H1 (cell line): ENCODE measurements around the gene LIPI. TPM values are rescaled to one million over a fixed set of nuclear protein-coding genes. Genes with fewer than 3 reads are reported as not detected.

Experiments
- CTCF ChIA-PET: fragments of 300-600 bp; sonication (Branson Sonifier 250); formaldehyde crosslinking; loops from one replicate; lab custom pipeline; 2021; ENCODE audit not compliant: partially characterized antibody; lab: Charles Lee
- POLR2A ChIA-PET: fragments of 300-600 bp; sonication (Branson Sonifier 250); formaldehyde crosslinking; loops from one replicate; lab custom pipeline; 2021; ENCODE audit warnings: inconsistent platforms; ENCODE audit not compliant: partially characterized antibody; lab: Charles Lee
- DNase-seq, 2 experiments: peaks; one replicate each; pipeline versions ENCODE4 v3.0.0 to v3.0.0-alpha.2; 2010 to 2022; ENCODE audit warnings: low spot score in 2 of 2, low read depth in 1 of 2, mixed read lengths in 1 of 2
- FAIRE-seq: peaks from 2 replicates; lab custom pipeline; 2011; peaks lifted over from hg19 to GRCh38; lab: Jason Lieb, UNC
- H2AFZ ChIP-seq: 2 replicates; pipeline ENCODE4 v1.8.1; 2012; ENCODE audit warnings: low read length, inconsistent platforms
- H2AK5ac ChIP-seq: 2 replicates; pipeline ENCODE4 v1.6.1; 2013; ENCODE audit warnings: low read depth, low read length
- H2BK120ac ChIP-seq: replicated peaks from 2 replicates; pipeline ENCODE3; 2013; ENCODE audit warnings: low read depth, low read length, inconsistent platforms
- H2BK12ac ChIP-seq: 2 replicates; pipeline ENCODE4 v1.6.1; 2013; ENCODE audit warnings: low read depth, low read length
- H2BK15ac ChIP-seq: 2 replicates; pipeline ENCODE4 v1.6.1; 2013; ENCODE audit warnings: low read length
- H2BK20ac ChIP-seq: 2 replicates; pipeline ENCODE4 v1.6.1; 2013; ENCODE audit warnings: low read length
- H2BK5ac ChIP-seq: 2 replicates; pipeline ENCODE4 v1.6.1; 2013; ENCODE audit warnings: low read depth, low read length
- H3K14ac ChIP-seq: 2 replicates; pipeline ENCODE4 v1.6.1; 2013; ENCODE audit warnings: inconsistent platforms; ENCODE audit not compliant: insufficient read length
- H3K18ac ChIP-seq: 2 replicates; pipeline ENCODE4 v1.6.1; 2013; ENCODE audit warnings: low read length; ENCODE audit errors: extremely low read depth
- H3K23ac ChIP-seq: 2 replicates; pipeline ENCODE4 v1.6.1; 2013; ENCODE audit warnings: inconsistent platforms; ENCODE audit not compliant: insufficient read length
- H3K23me2 ChIP-seq: 2 replicates; pipeline ENCODE4 v1.6.1; 2013; ENCODE audit warnings: low read depth, low read length
- H3K27ac ChIP-seq: 2 replicates; pipeline ENCODE4 v1.6.1; 2011; ENCODE audit warnings: low read depth, low read length, inconsistent platforms
- H3K27me3 ChIP-seq, 4 experiments: replicated peaks in 1 of 4; 1 replicate in 1 of 4; 2 replicates in 3 of 4; pipeline versions ENCODE4 v1.6.1 to v1.8.1; 2011 to 2013; ENCODE audit warnings: low read length in 3 of 4, mild to moderate bottlenecking in 3 of 4, inconsistent platforms in 2 of 4, mixed read lengths in 2 of 4, moderate library complexity in 1 of 4; ENCODE audit not compliant: control insufficient read depth in 3 of 4, insufficient read depth in 3 of 4; ENCODE audit errors: extremely low read depth in 1 of 4
- H3K36me3 ChIP-seq, 4 experiments: 2 replicates each; pipeline versions ENCODE4 v1.6.1 to v1.8.1; 2011 to 2013; ENCODE audit warnings: mild to moderate bottlenecking in 4 of 4, low read length in 3 of 4, moderate library complexity in 2 of 4, control low read depth in 1 of 4, inconsistent platforms in 1 of 4; ENCODE audit not compliant: insufficient read depth in 4 of 4, control insufficient read depth in 2 of 4
- H3K4ac ChIP-seq: replicated peaks from 2 replicates; pipeline ENCODE3; 2013; ENCODE audit warnings: low read length, low read depth, mixed read lengths, inconsistent platforms; ENCODE audit not compliant: insufficient read length
- H3K4me1 ChIP-seq, 4 experiments: replicated peaks in 1 of 4; 1 replicate in 1 of 4; 2 replicates in 3 of 4; pipeline versions ENCODE4 v1.6.1 to v1.8.1; 2011 to 2013; ENCODE audit warnings: low read length in 3 of 4, inconsistent platforms in 2 of 4, mixed read lengths in 1 of 4; ENCODE audit not compliant: insufficient read depth in 4 of 4, control insufficient read depth in 3 of 4
- H3K4me2 ChIP-seq, 2 experiments: 2 replicates each; pipeline versions ENCODE4 v1.6.1 to v1.8.1; 2011 to 2013; ENCODE audit warnings: low read depth in 2 of 2, low read length in 2 of 2, control low read depth in 1 of 2, inconsistent platforms in 1 of 2, mild to moderate bottlenecking in 1 of 2; ENCODE audit not compliant: insufficient read depth in 1 of 2
- H3K4me3 ChIP-seq, 4 experiments: fragments of 200-600, 300-600 bp in 1 of 4; sonication (generic), shearing (Covaris generic), sonication (Bioruptor Twin) in 1 of 4; 2 replicates each; pipeline versions ENCODE4 v1.5.1 to v1.8.1; 2011 to 2016; ENCODE audit warnings: low read length in 4 of 4, low read depth in 3 of 4, control low read depth in 2 of 4, inconsistent platforms in 2 of 4, mild to moderate bottlenecking in 2 of 4, mixed read lengths in 1 of 4, moderate library complexity in 1 of 4; ENCODE audit not compliant: insufficient read depth in 2 of 4; ENCODE audit errors: extremely low read depth in 1 of 4
- H3K56ac ChIP-seq: replicated peaks from 2 replicates; pipeline ENCODE3; 2013; ENCODE audit warnings: low read depth, mild to moderate bottlenecking, mixed read lengths, low read length, inconsistent platforms; ENCODE audit not compliant: insufficient read length
- H3K79me1 ChIP-seq: 2 replicates; pipeline ENCODE4 v1.6.1; 2013; ENCODE audit warnings: low read depth, low read length, control low read depth
- H3K79me2 ChIP-seq, 2 experiments: 2 replicates each; pipeline versions ENCODE4 v1.6.1 to v1.8.1; 2012 to 2013; ENCODE audit warnings: low read length in 2 of 2, mild to moderate bottlenecking in 2 of 2, inconsistent platforms in 1 of 2; ENCODE audit not compliant: insufficient read depth in 2 of 2, control insufficient read depth in 1 of 2
- H3K9ac ChIP-seq, 4 experiments: replicated peaks in 1 of 4; 1 replicate in 1 of 4; 2 replicates in 3 of 4; pipeline versions ENCODE4 v1.6.1 to v1.8.1; 2011 to 2013; ENCODE audit warnings: low read depth in 3 of 4, low read length in 3 of 4, control low read depth in 2 of 4, mild to moderate bottlenecking in 2 of 4, moderate library complexity in 2 of 4, inconsistent platforms in 1 of 4; ENCODE audit errors: extremely low read depth in 1 of 4
- H3K9me3 ChIP-seq, 2 experiments: 2 replicates each; pipeline versions ENCODE4 v1.6.1 to v1.8.1; 2012 to 2013; ENCODE audit warnings: mild to moderate bottlenecking in 2 of 2, moderate library complexity in 2 of 2, control low read depth in 1 of 2, inconsistent platforms in 1 of 2, low read depth in 1 of 2, low read length in 1 of 2, mixed read lengths in 1 of 2; ENCODE audit not compliant: insufficient read depth in 2 of 2
- H4K20me1 ChIP-seq, 2 experiments: replicated peaks in 1 of 2; 2 replicates each; pipeline versions ENCODE3 to v1.8.1; 2011 to 2013; ENCODE audit warnings: inconsistent platforms in 2 of 2, low read length in 2 of 2, mild to moderate bottlenecking in 1 of 2; ENCODE audit not compliant: insufficient read depth in 2 of 2, control insufficient read depth in 1 of 2
- H4K5ac ChIP-seq: 2 replicates; pipeline ENCODE4 v1.6.1; 2013; ENCODE audit warnings: low read length, low read depth, mixed read lengths, inconsistent platforms; ENCODE audit not compliant: insufficient read length
- H4K8ac ChIP-seq: 2 replicates; pipeline ENCODE4 v1.8.0; 2013; ENCODE audit warnings: mild to moderate bottlenecking, moderate library complexity, low read length, inconsistent platforms; ENCODE audit not compliant: insufficient read depth; ENCODE audit errors: extremely low read depth
- H4K91ac ChIP-seq: replicated peaks from 2 replicates; pipeline ENCODE3; 2013; ENCODE audit warnings: low read length, mixed read lengths, inconsistent platforms; ENCODE audit not compliant: insufficient read length
- BCL11A ChIP-seq, 2 experiments: IDR thresholded peaks; one replicate each; pipeline ENCODE4 v1.6.1; 2011; ENCODE audit warnings: low read depth in 2 of 2, low read length in 2 of 2, mild to moderate bottlenecking in 2 of 2
- CEBPB ChIP-seq: IDR thresholded peaks from 2 replicates; pipeline ENCODE4 v1.6.1; 2012; ENCODE audit warnings: low read depth, low read length
- CREB1 ChIP-seq: IDR thresholded peaks from 2 replicates; pipeline ENCODE4 v1.6.1; 2012; ENCODE audit warnings: inconsistent platforms
- KDM5A ChIP-seq: fragments of 200-600 bp; IDR thresholded peaks from 2 replicates; pipeline ENCODE4 v1.7.1; 2012; ENCODE audit warnings: mild to moderate bottlenecking, low read length, inconsistent platforms, mixed read lengths
- RFX5 ChIP-seq: IDR thresholded peaks from 2 replicates; pipeline ENCODE4 v1.6.1; 2011; ENCODE audit warnings: low read depth, low read length, improper control_type of control experiment, borderline replicate concordance
- RXRA ChIP-seq: IDR thresholded peaks from 2 replicates; pipeline ENCODE4 v1.6.1; 2011; ENCODE audit warnings: low read depth, mild to moderate bottlenecking, low read length, moderate library complexity; ENCODE audit not compliant: insufficient read depth
- SP1 ChIP-seq: IDR thresholded peaks from 2 replicates; pipeline ENCODE4 v1.6.1; 2011; ENCODE audit warnings: low read depth, low read length
- SUZ12 ChIP-seq: fragments of 200-600 bp; sonication (generic); IDR thresholded peaks from 2 replicates; pipeline ENCODE4 v1.6.1; 2012; ENCODE audit warnings: mild to moderate bottlenecking, inconsistent platforms, low read length, moderate library complexity, mixed read lengths
- TAF1 ChIP-seq: IDR thresholded peaks from 2 replicates; pipeline ENCODE4 v1.6.1; 2011; ENCODE audit warnings: mild to moderate bottlenecking, low read depth, low read length
- YY1 ChIP-seq: IDR thresholded peaks from 2 replicates; pipeline ENCODE4 v1.6.1; 2011; ENCODE audit warnings: low read depth, mild to moderate bottlenecking, low read length
- WGBS, 2 experiments: shearing (Covaris generic) in 1 of 2; methylation state at CpG; one replicate each; pipeline versions ENCODE4 v1.1.6 to v1.1.7; 2013 to 2015; ENCODE audit warnings: low lambda C conversion rate in 2 of 2, mixed read lengths in 2 of 2, inconsistent platforms in 1 of 2, low coverage in 1 of 2, missing lambda C conversion rate in 1 of 2; ENCODE audit not compliant: insufficient replicate concordance in 2 of 2, insufficient coverage in 1 of 2, insufficient read length in 1 of 2; ENCODE audit errors: extremely low coverage in 1 of 2, missing lambda C conversion rate in 1 of 2; 5-methylcytosine and 5-hydroxymethylcytosine counted together
- polyA plus RNA-seq, 7 experiments: library from polyadenylated mRNA; depleted of rRNA in 3 of 7; stranded (reverse) in 5 of 7; unstranded in 2 of 7; fragments of >200 nt in 5 of 7; fragments of 200-250 nt in 2 of 7; gene quantifications; 1 replicate in 5 of 7; 2 replicates in 1 of 7; 4 replicates in 1 of 7; pipeline versions ENCODE4 v1.2.1 to v1.2.3, GENCODE V29; 2011 to 2013; ENCODE audit warnings: missing spikeins in 2 of 7, mixed read lengths in 2 of 7
- total RNA-seq: library from RNA; stranded (reverse); fragmentation: NEBNext Ultra II Directional; extraction: Animal tissue kit (Norgen Biotek cat#: 25700); gene quantifications from 2 replicates; pipeline ENCODE4 v1.2.1, GENCODE V29; 2021
- TF ChIP-seq, protein P1 (sequence below), 3 experiments: IDR thresholded peaks; 1 replicate in 2 of 3; 2 replicates in 1 of 3; pipeline versions ENCODE4 v1.5.1 to v1.6.1; 2011; ENCODE audit warnings: low read length in 3 of 3, mild to moderate bottlenecking in 3 of 3, inconsistent platforms in 2 of 3, low read depth in 1 of 3, moderate library complexity in 1 of 3; ENCODE audit not compliant: insufficient read depth in 1 of 3; ENCODE audit errors: control extremely low read depth in 1 of 3

LIPI gene
- total and polyA plus RNA-seq, 2 of the 8 experiments (the other 6 are each of a cell fraction or from before 2014, with no cell fraction given) = not detected

GRCh38 chr21:14080040-14080763 lies 130.6 kb downstream of the LIPI start:
- H3K79me1 ChIP-seq = no peaks in the 10 kb centered on the region
- FAIRE-seq (no peak), DNase-seq (no peak)
- no peak overlapping the region for H2BK12ac ChIP-seq
- no peak overlapping the region for H3K18ac ChIP-seq
- no peaks in the 10 kb centered on the region for H3K23me2 ChIP-seq
- H4K20me1 ChIP-seq = no peaks in the 10 kb centered on the region
- H2BK5ac ChIP-seq = no peak overlapping the region
- no peak overlapping the region for H3K4me2 ChIP-seq
- H3K4ac ChIP-seq = no peak overlapping the region
- peaks cover 0 to 2% (median 0%) of the 10 kb centered on the region in 4 experiments; a peak in 1 of 7 replicates for H3K4me1 ChIP-seq
- no peak overlapping the region for H3K23ac ChIP-seq
- POLR2A ChIA-PET = no interaction called here
- CTCF ChIA-PET = interaction anchor here (0.7 to 2.1 kb wide), 5 partner anchors 10 to 655 kb away, joined by 3 to 9 read pairs (median 4); no protein-coding TSS in a partner anchor
- H3K79me2 ChIP-seq = no peaks in the 10 kb centered on the region
- H3K27me3 ChIP-seq = no peaks in the 10 kb centered on the region
- no peak overlapping the region for H2AK5ac ChIP-seq
- H3K14ac ChIP-seq = no peak overlapping the region
- no peak overlapping the region for H2BK20ac ChIP-seq
- no peak overlapping the region for H4K8ac ChIP-seq
- H3K27ac ChIP-seq = 0 out of 2 replicates have a peak overlapping the region, but pooled peaks have one; percentile 19
- WGBS, 2 experiments = 89% methylated on average over 26 of the region's 26 CpGs; no CpG with 5 or more reads in 1 of the 2 experiments
- no peak overlapping the region for H3K56ac ChIP-seq
- H3K36me3 ChIP-seq = peaks cover 0 to 12% (median 0%) of the 10 kb centered on the region in 4 experiments; a peak in 2 of 8 replicates
- no peak overlapping the region for H3K4me3 ChIP-seq
- no peak overlapping the region for H2BK120ac ChIP-seq
- H4K5ac ChIP-seq = no peak overlapping the region
- H4K91ac ChIP-seq = no peak overlapping the region
- no peak overlapping the region for H2BK15ac ChIP-seq
- no peak overlapping the region for H3K9ac ChIP-seq
- H2AFZ ChIP-seq = no peak overlapping the region
- peaks cover 0 to 8% of the 10 kb centered on the region in 2 experiments; a peak in 1 of 4 replicates for H3K9me3 ChIP-seq
- TF ChIP-seq RXRA (no peak), CEBPB (no peak), TAF1 (no peak), CREB1 (no peak), RFX5 (no peak), SP1 (no peak), KDM5A (no peak), SUZ12 (no peak), YY1 (no peak), BCL11A (IDR thresholded peaks at IDR 0.05; ENCODE audit: low read depth in 2 of 2, low read length in 2 of 2) (no peak)
- TF ChIP-seq, protein P1, sequence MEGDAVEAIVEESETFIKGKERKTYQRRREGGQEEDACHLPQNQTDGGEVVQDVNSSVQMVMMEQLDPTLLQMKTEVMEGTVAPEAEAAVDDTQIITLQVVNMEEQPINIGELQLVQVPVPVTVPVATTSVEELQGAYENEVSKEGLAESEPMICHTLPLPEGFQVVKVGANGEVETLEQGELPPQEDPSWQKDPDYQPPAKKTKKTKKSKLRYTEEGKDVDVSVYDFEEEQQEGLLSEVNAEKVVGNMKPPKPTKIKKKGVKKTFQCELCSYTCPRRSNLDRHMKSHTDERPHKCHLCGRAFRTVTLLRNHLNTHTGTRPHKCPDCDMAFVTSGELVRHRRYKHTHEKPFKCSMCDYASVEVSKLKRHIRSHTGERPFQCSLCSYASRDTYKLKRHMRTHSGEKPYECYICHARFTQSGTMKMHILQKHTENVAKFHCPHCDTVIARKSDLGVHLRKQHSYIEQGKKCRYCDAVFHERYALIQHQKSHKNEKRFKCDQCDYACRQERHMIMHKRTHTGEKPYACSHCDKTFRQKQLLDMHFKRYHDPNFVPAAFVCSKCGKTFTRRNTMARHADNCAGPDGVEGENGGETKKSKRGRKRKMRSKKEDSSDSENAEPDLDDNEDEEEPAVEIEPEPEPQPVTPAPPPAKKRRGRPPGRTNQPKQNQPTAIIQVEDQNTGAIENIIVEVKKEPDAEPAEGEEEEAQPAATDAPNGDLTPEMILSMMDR (IDR thresholded peaks at IDR 0.05; ENCODE audit: control extremely low read depth in 1 of 3, insufficient read depth in 1 of 3, low read depth in 1 of 3, low read length in 3 of 3) = no peak
